ENCODE data around the gene C5orf63. TPM values are rescaled to one million over a fixed set of nuclear protein-coding genes. Genes with fewer than 3 reads are reported as not detected.
"Not testable (repeated sequence)": the region's sequence is repeated elsewhere in the genome, so short reads cannot be mapped to it uniquely, and the experiment has no call there.

C5orf63 gene
- total and polyA plus RNA-seq, 2 of the 8 experiments (the other 6 are each of a cell fraction or from before 2014, with no cell fraction given), result 0.67 to 0.71 TPM

- TF ChIP-seq, protein P1, sequence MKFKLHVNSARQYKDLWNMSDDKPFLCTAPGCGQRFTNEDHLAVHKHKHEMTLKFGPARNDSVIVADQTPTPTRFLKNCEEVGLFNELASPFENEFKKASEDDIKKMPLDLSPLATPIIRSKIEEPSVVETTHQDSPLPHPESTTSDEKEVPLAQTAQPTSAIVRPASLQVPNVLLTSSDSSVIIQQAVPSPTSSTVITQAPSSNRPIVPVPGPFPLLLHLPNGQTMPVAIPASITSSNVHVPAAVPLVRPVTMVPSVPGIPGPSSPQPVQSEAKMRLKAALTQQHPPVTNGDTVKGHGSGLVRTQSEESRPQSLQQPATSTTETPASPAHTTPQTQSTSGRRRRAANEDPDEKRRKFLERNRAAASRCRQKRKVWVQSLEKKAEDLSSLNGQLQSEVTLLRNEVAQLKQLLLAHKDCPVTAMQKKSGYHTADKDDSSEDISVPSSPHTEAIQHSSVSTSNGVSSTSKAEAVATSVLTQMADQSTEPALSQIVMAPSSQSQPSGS (IDR thresholded peaks at IDR 0.05; ENCODE audit: low read length), result no peak
- TF ChIP-seq RNF2 (IDR thresholded peaks at IDR 0.05; ENCODE audit: borderline replicate concordance, low read depth, low read length, missing control alignments, poor library complexity, severe bottlenecking), result no peak
- no peak for TF ChIP-seq CEBPB (IDR thresholded peaks at IDR 0.05; ENCODE audit: low read depth, low read length)
- no peak for TF ChIP-seq RXRA (IDR thresholded peaks at IDR 0.05; ENCODE audit: insufficient read depth, low read depth, low read length)
- TF ChIP-seq BCL11A (IDR thresholded peaks at IDR 0.05; ENCODE audit: low read depth in 2 of 2, low read length in 2 of 2), result no peak
- no peak for TF ChIP-seq PHF8 (conservative IDR thresholded peaks at IDR 0.05; ENCODE audit: low read depth, low read length)
- TF ChIP-seq, protein P2, sequence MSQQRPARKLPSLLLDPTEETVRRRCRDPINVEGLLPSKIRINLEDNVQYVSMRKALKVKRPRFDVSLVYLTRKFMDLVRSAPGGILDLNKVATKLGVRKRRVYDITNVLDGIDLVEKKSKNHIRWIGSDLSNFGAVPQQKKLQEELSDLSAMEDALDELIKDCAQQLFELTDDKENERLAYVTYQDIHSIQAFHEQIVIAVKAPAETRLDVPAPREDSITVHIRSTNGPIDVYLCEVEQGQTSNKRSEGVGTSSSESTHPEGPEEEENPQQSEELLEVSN (IDR thresholded peaks at IDR 0.05), result no peak
- no peak for TF ChIP-seq NRF1 (IDR thresholded peaks at IDR 0.05; ENCODE audit: low read depth, low read length)
- TF ChIP-seq TEAD4 (IDR thresholded peaks at IDR 0.05; ENCODE audit: low read depth, low read length), result no peak
These were observed 37.8 kb upstream of the C5orf63 start (continued) for GRCh38 chr5:127111112-127111511.

GRCh38 chr5:127108624-127109260, 35.4 kb upstream of the C5orf63 start:
- H2BK12ac ChIP-seq (ENCODE audit: low read depth, low read length); H4K20me1 ChIP-seq (replicated peaks in 1 of 2; ENCODE audit: control insufficient read depth in 1 of 2, insufficient read depth in 2 of 2, low read length in 2 of 2); H3K23ac ChIP-seq (ENCODE audit: insufficient read length); FAIRE-seq; H2BK20ac ChIP-seq (ENCODE audit: low read length); H2BK15ac ChIP-seq (ENCODE audit: low read length); H3K23me2 ChIP-seq (ENCODE audit: low read depth, low read length); H3K14ac ChIP-seq (ENCODE audit: insufficient read length); H3K36me3 ChIP-seq (ENCODE audit: control insufficient read depth in 2 of 4, insufficient read depth in 4 of 4, low read length in 3 of 4); H2AK5ac ChIP-seq (ENCODE audit: low read depth, low read length); H3K4me2 ChIP-seq (ENCODE audit: insufficient read depth in 1 of 2, low read depth in 2 of 2, low read length in 2 of 2); H3K27me3 ChIP-seq (replicated peaks in 1 of 4; ENCODE audit: control insufficient read depth in 3 of 4, extremely low read depth in 1 of 4, insufficient read depth in 3 of 4, low read length in 3 of 4); H3K9ac ChIP-seq (replicated peaks in 1 of 4; ENCODE audit: extremely low read depth in 1 of 4, low read depth in 3 of 4, low read length in 3 of 4); H2AFZ ChIP-seq (ENCODE audit: low read length); H3K4me3 ChIP-seq (ENCODE audit: extremely low read depth in 1 of 4, insufficient read depth in 2 of 4, low read depth in 3 of 4, low read length in 4 of 4); H3K79me2 ChIP-seq (ENCODE audit: control insufficient read depth in 1 of 2, insufficient read depth in 2 of 2, low read length in 2 of 2); H4K91ac ChIP-seq (replicated peaks; ENCODE audit: insufficient read length, low read length); H3K27ac ChIP-seq (ENCODE audit: low read depth, low read length); H3K56ac ChIP-seq (replicated peaks; ENCODE audit: insufficient read length, low read depth, low read length); H3K18ac ChIP-seq (ENCODE audit: extremely low read depth, low read length); POLR2A ChIA-PET (ENCODE audit: partially characterized antibody); H2BK5ac ChIP-seq (ENCODE audit: low read depth, low read length); H3K4me1 ChIP-seq (replicated peaks in 1 of 4; ENCODE audit: control insufficient read depth in 3 of 4, insufficient read depth in 4 of 4, low read length in 3 of 4); H4K5ac ChIP-seq (ENCODE audit: insufficient read length, low read depth, low read length); DNase-seq (ENCODE audit: low read depth in 1 of 2, low spot score in 2 of 2); H4K8ac ChIP-seq (ENCODE audit: extremely low read depth, insufficient read depth, low read length); H2BK120ac ChIP-seq (replicated peaks; ENCODE audit: low read depth, low read length); H3K4ac ChIP-seq (replicated peaks; ENCODE audit: insufficient read length, low read depth, low read length); H3K79me1 ChIP-seq (ENCODE audit: low read depth, low read length): not testable (repeated sequence)
- peaks cover 10 to 13% of the 10 kb centered on the region in 2 experiments; a peak in 2 of 4 replicates for H3K9me3 ChIP-seq (ENCODE audit: insufficient read depth in 2 of 2, low read depth in 1 of 2, low read length in 1 of 2)
- WGBS, 2 experiments (ENCODE audit: extremely low coverage in 1 of 2, insufficient coverage in 1 of 2, insufficient read length in 1 of 2, insufficient replicate concordance in 2 of 2, low coverage in 1 of 2, low lambda C conversion rate in 2 of 2, missing lambda C conversion rate in 1 of 2), result 91% methylated on average over 9 of the region's 9 CpGs; no CpG with 5 or more reads in 1 of the 2 experiments
- CTCF ChIA-PET (ENCODE audit: partially characterized antibody), result interaction anchor here (0.6 kb wide), 1 partner anchor 127 kb away, joined by 4 read pairs; no protein-coding TSS in a partner anchor

Measured in H1 (cell line).